HK-2 (cell line): ENCODE data around the gene OPN1LW.
A peak's percentile ranks its signal among the peaks of the same experiment; 100 is the strongest.
"Not testable (repeated sequence)": the region's sequence is repeated elsewhere in the genome, so short reads cannot be mapped to it uniquely, and the experiment has no call there.

Experiments
- DNase-seq: peaks from one replicate; pipeline ENCODE4 v3.0.0-alpha.2; 2018; ENCODE audit not compliant: unreplicated experiment

The OPN1LW gene

GRCh38 chrX:154144010-154144409 is at the start of gene OPN1LW:
TSS of gene OPN1LW (plus strand) at chrX:154144243. CDS start at chrX:154144284, 41 bp downstream.
- DNase-seq = not testable (repeated sequence)

GRCh38 chrX:154094833-154095232 is 49.2 kb upstream of the OPN1LW start:
- no peak for DNase-seq

- DNase-seq = peak; percentile 12
Observed at GRCh38 chrX:154096140-154097002, 47.7 kb upstream of the OPN1LW start.

GRCh38 chrX:154097003-154097588 is 46.9 kb upstream of the OPN1LW start:
- peak; percentile 54 for DNase-seq

GRCh38 chrX:154097589-154098541 is 46.2 kb upstream of the OPN1LW start, which contains the start of gene MECP2:
TSS of gene MECP2 (minus strand) at chrX:154097717.
- peak; percentile 94 for DNase-seq

GRCh38 chrX:154098551-154098950 is 45.5 kb upstream of the OPN1LW start:
- no peak for DNase-seq

- DNase-seq = no peak
Observed at GRCh38 chrX:154113729-154114128, 30.3 kb upstream of the OPN1LW start.

GRCh38 chrX:154114652-154115051 is 29.4 kb upstream of the OPN1LW start:
- no peak for DNase-seq

GRCh38 chrX:154115071-154115470 is 29.0 kb upstream of the OPN1LW start:
- DNase-seq = no peak

GRCh38 chrX:154115750-154116149 is 28.3 kb upstream of the OPN1LW start:
- DNase-seq = no peak

- no peak for DNase-seq
Observed at GRCh38 chrX:154116426-154117211, 27.4 kb upstream of the OPN1LW start.

GRCh38 chrX:154117566-154117965 is 26.5 kb upstream of the OPN1LW start:
- DNase-seq = no peak

GRCh38 chrX:154120567-154120966 is 23.5 kb upstream of the OPN1LW start:
- DNase-seq = no peak

- no peak for DNase-seq
Observed at GRCh38 chrX:154121207-154121606, 22.8 kb upstream of the OPN1LW start.

- no peak for DNase-seq
Observed at GRCh38 chrX:154121961-154122360, 22.1 kb upstream of the OPN1LW start.

- DNase-seq = no peak
Observed at GRCh38 chrX:154123241-154124219, 20.5 kb upstream of the OPN1LW start.

- no peak for DNase-seq
Observed at GRCh38 chrX:154125391-154126040, 18.5 kb upstream of the OPN1LW start.

GRCh38 chrX:154126101-154126500 is 17.9 kb upstream of the OPN1LW start:
- no peak for DNase-seq

GRCh38 chrX:154131955-154132354 is 12.1 kb upstream of the OPN1LW start:
- no peak for DNase-seq
